HCT116 (cell line): Measurements from ENCODE around the gene NDOR1. TPM values are rescaled to one million over a fixed set of nuclear protein-coding genes. Genes with fewer than 3 reads are reported as not detected.

Experiments
- ATAC-seq: fragments of 200-7000 bp; cut with Tn5 transposase; 2 replicates; pipeline ENCODE4 v1.9.1; 2020; ENCODE audit warnings: mild to moderate bottlenecking, moderate library complexity
- BruUV-seq: library from RNA; stranded (reverse); fragments of 400-500 nt; replicated peaks from 2 replicates; lab custom pipeline; 2021; lab: Mats Ljungman, UMichigan
- CTCF ChIA-PET: fragments of 300-600 bp; sonication (Branson Sonifier 250); formaldehyde crosslinking; loops from one replicate; lab custom pipeline; 2021; ENCODE audit warnings: antibody characterized with exemption; lab: Charles Lee
- POLR2A ChIA-PET: fragments of 300-600, 350-600 bp; sonication (Branson Sonifier 250); formaldehyde crosslinking; loops from one replicate; lab custom pipeline; 2021; ENCODE audit warnings: antibody characterized with exemption; lab: Charles Lee
- RAD21 ChIA-PET, 2 experiments: fragments of 300-600 bp; sonication (Branson Sonifier 250); formaldehyde crosslinking; loops; one replicate each; lab custom pipeline; 2023; ENCODE audit warnings: low total read pairs in 2 of 2; ENCODE audit not compliant: uncharacterized antibody in 2 of 2, unreplicated experiment in 2 of 2, low non-redundant PET in 1 of 2; lab: Charles Lee
- DNase-seq: peaks from one replicate; pipeline ENCODE4 v3.0.0-alpha.2; 2010; ENCODE audit warnings: low read depth, low spot score
- H2AFZ ChIP-seq: fragments of 200-600 bp; shearing (Covaris generic), sonication (generic); 2 replicates; pipeline ENCODE4 v1.6.1; 2017; ENCODE audit warnings: low read depth, mixed run types, mixed read lengths, antibody characterized with exemption, low read length; ENCODE audit not compliant: poor library complexity, severe bottlenecking
- H3K27ac ChIP-seq: 2 replicates; pipeline ENCODE4 v1.5.1; 2012; ENCODE audit warnings: low read depth, low read length
- H3K27me3 ChIP-seq: fragments of 200-600 bp; sonication (generic); 2 replicates; pipeline ENCODE4 v1.6.1; 2016; ENCODE audit warnings: mixed run types, low read length, mixed read lengths; ENCODE audit not compliant: insufficient read depth
- H3K36me3 ChIP-seq, 2 experiments: fragments of 200-500 bp in 1 of 2; fragments of 200-600 bp in 1 of 2; sonication (Bioruptor generic) in 1 of 2; sonication (generic) in 1 of 2; 2 replicates each; pipeline versions ENCODE4 v1.5.1 to v1.6.1; 2014 to 2016; ENCODE audit warnings: low read length in 2 of 2, inconsistent platforms in 1 of 2, mixed read lengths in 1 of 2, mixed run types in 1 of 2; ENCODE audit not compliant: insufficient read depth in 2 of 2, control insufficient read depth in 1 of 2
- H3K4me1 ChIP-seq, 2 experiments: fragments of 200-600 bp in 1 of 2; sonication (generic) in 1 of 2; 2 replicates each; pipeline versions ENCODE4 v1.5.1 to v1.6.1; 2012 to 2017; ENCODE audit warnings: low read length in 2 of 2, inconsistent platforms in 1 of 2, mild to moderate bottlenecking in 1 of 2, mixed read lengths in 1 of 2, mixed run types in 1 of 2, moderate library complexity in 1 of 2; ENCODE audit not compliant: insufficient read depth in 2 of 2, control insufficient read depth in 1 of 2
- H3K4me2 ChIP-seq: fragments of 200-600 bp; sonication (generic); 2 replicates; pipeline ENCODE4 v1.6.1; 2017; ENCODE audit warnings: mixed run types, low read length, mixed read lengths
- H3K4me3 ChIP-seq, 2 experiments: fragments of 200-600 bp in 1 of 2; sonication (generic) in 1 of 2; replicated peaks in 1 of 2; 2 replicates each; pipeline ENCODE4 v1.5.1; 2011 to 2016; ENCODE audit warnings: low read length in 2 of 2, control low read depth in 1 of 2, low read depth in 1 of 2, mild to moderate bottlenecking in 1 of 2, mixed read lengths in 1 of 2, mixed run types in 1 of 2
- H3K79me2 ChIP-seq: fragments of 200-600 bp; sonication (generic); 2 replicates; pipeline ENCODE4 v1.6.1; 2017; ENCODE audit warnings: mild to moderate bottlenecking, mixed run types, low read length, moderate library complexity, mixed read lengths; ENCODE audit not compliant: insufficient read depth
- H3K9ac ChIP-seq: fragments of 200-600 bp; sonication (generic); 2 replicates; pipeline ENCODE4 v1.6.1; 2016; ENCODE audit warnings: low read length, mixed read lengths
- H3K9me2 ChIP-seq: fragments of 200-600 bp; sonication (generic), shearing (Covaris generic); 2 replicates; pipeline ENCODE4 v1.6.1; 2017; ENCODE audit warnings: mixed run types, mild to moderate bottlenecking, moderate library complexity; ENCODE audit not compliant: insufficient read depth
- H3K9me3 ChIP-seq, 2 experiments: fragments of 200-500 bp in 1 of 2; fragments of 200-600 bp in 1 of 2; sonication (Bioruptor generic) in 1 of 2; sonication (generic) in 1 of 2; 2 replicates each; pipeline ENCODE4 v1.6.1; 2014 to 2017; ENCODE audit warnings: low read length in 2 of 2, mixed read lengths in 2 of 2, inconsistent platforms in 1 of 2, low read depth in 1 of 2, mild to moderate bottlenecking in 1 of 2, mixed run types in 1 of 2, moderate library complexity in 1 of 2; ENCODE audit not compliant: control insufficient read depth in 1 of 2, insufficient read depth in 1 of 2
- H4K20me1 ChIP-seq: fragments of 200-600 bp; sonication (generic), shearing (Covaris generic); 2 replicates; pipeline ENCODE4 v1.6.1; 2017; ENCODE audit warnings: mixed run types, mild to moderate bottlenecking, moderate library complexity; ENCODE audit not compliant: insufficient read depth
- CEBPB ChIP-seq: IDR thresholded peaks from 2 replicates; pipeline ENCODE4 v1.6.1; 2012; ENCODE audit warnings: low read depth
- CTCF ChIP-seq, 3 experiments: fragments of 200-600 bp in 1 of 3; sonication (generic) in 1 of 3; IDR thresholded peaks in 2 of 3; conservative IDR thresholded peaks in 1 of 3; 2 replicates each; pipeline ENCODE4 v1.5.1; 2012 to 2017; ENCODE audit warnings: low read depth in 2 of 3, low read length in 2 of 3, antibody characterized with exemption in 1 of 3, borderline replicate concordance in 1 of 3, control low read depth in 1 of 3, mild to moderate bottlenecking in 1 of 3, mixed read lengths in 1 of 3, mixed run types in 1 of 3, moderate library complexity in 1 of 3; ENCODE audit not compliant: insufficient read depth in 1 of 3
- EZH2phosphoT487 ChIP-seq: fragments of 200-600 bp; IDR thresholded peaks from 2 replicates; pipeline ENCODE4 v1.6.1; 2018; ENCODE audit warnings: antibody characterized with exemption, borderline replicate concordance
- FOSL1 ChIP-seq: IDR thresholded peaks from 2 replicates; pipeline ENCODE4 v1.6.1; 2012; ENCODE audit warnings: low read depth
- JUND ChIP-seq: IDR thresholded peaks from 2 replicates; pipeline ENCODE4 v1.6.1; 2012
- POLR2AphosphoS5 ChIP-seq: IDR thresholded peaks from 2 replicates; pipeline ENCODE4 v1.6.1; 2011; ENCODE audit warnings: mild to moderate bottlenecking, low read depth, low read length, moderate library complexity
- RAD21 ChIP-seq: IDR thresholded peaks from 2 replicates; pipeline ENCODE4 v1.6.1; 2012; ENCODE audit warnings: low read depth, mild to moderate bottlenecking
- SIN3A ChIP-seq: IDR thresholded peaks from 2 replicates; pipeline ENCODE4 v1.6.1; 2012; ENCODE audit warnings: low read depth
- YY1 ChIP-seq: IDR thresholded peaks from 2 replicates; pipeline ENCODE4 v1.6.1; 2011; ENCODE audit warnings: low read length, low read depth, moderate library complexity, mild to moderate bottlenecking; ENCODE audit not compliant: insufficient replicate concordance; ENCODE audit errors: extremely low read depth
- ZFX ChIP-seq: fragments of 450-650 bp; IDR thresholded peaks from 2 replicates; pipeline ENCODE4 v1.6.1; 2017
- ZNF274 ChIP-seq: fragments of 200-500 bp; sonication (Bioruptor generic); IDR thresholded peaks from 2 replicates; pipeline ENCODE4 v1.6.1; 2014; ENCODE audit warnings: mild to moderate bottlenecking, low read depth, low read length, inconsistent platforms
- intact Hi-C: fragments of 100-400 bp; cut with micrococcal nuclease; formaldehyde crosslinking; loops from 2 replicates; pipeline ENCODE4 v1.10.0; 2022
- total RNA-seq: library from RNA; stranded (reverse); gene quantifications from one replicate; pipeline ENCODE4 v1.2.1, GENCODE V29; 2021; ENCODE audit not compliant: unreplicated experiment

Gene NDOR1
- total RNA-seq, 1 experiment from 2014 or later, result 28.4 TPM

- Histone ChIP-seq H3K27ac (peak overlapping the region; percentile 58; the same call in 1 of the 2 replicates), H4K20me1 (no peaks in the 10 kb centered on the region), H3K9me2 (no peaks in the 10 kb centered on the region), H3K9ac (peak overlapping the region; percentile 30; the same call in 1 of the 2 replicates), H3K27me3 (no peaks in the 10 kb centered on the region), H3K9me3 (no peaks in the 10 kb centered on the region), H3K4me3 (peak overlapping the region in 1 of 2 experiments; percentile 28; a peak in 1 of 4 replicates), H3K79me2 (peaks cover 15% of the 10 kb centered on the region), H2AFZ (no peak overlapping the region), H3K4me1 (peaks cover 23 to 39% of the 10 kb centered on the region in 2 experiments), H3K4me2 (peak overlapping the region; percentile 79), H3K36me3 (no peaks in the 10 kb centered on the region)
- ChIA-PET POLR2A (interaction anchor here (0.6 to 1.3 kb wide), 5 partner anchors 9 to 150 kb away, joined by 3 to 5 read pairs (median 4); partner anchors contain the start of genes MAN1B1 and RNF224), RAD21 (interaction anchor here (0.6 to 0.7 kb wide), 3 partner anchors 47 to 118 kb away, joined by 3 to 4 read pairs (median 3); no protein-coding TSS in a partner anchor), CTCF (interaction anchor here (0.5 to 2.8 kb wide), 43 partner anchors 10 to 459 kb away, joined by 3 to 43 read pairs (median 4); partner anchors contain the start of genes ANAPC2, CYSRT1, LRRC26 and MAN1B1)
- ATAC-seq, result peak; percentile 45
- BruUV-seq, result no TSS peak
- TF ChIP-seq JUND (no peak), SIN3A (no peak), CEBPB (no peak), ZFX (no peak), ZNF274 (no peak), FOSL1 (no peak), CTCF (IDR thresholded peaks at IDR 0.05 in 2 of 3, conservative IDR thresholded peaks at IDR 0.05 in 1 of 3; ENCODE audit: borderline replicate concordance in 1 of 3, insufficient read depth in 1 of 3, low read depth in 2 of 3, low read length in 2 of 3) (peak in 2 of 3 experiments; percentile 98 to 99; a peak in 4 of 6 replicates), POLR2AphosphoS5 (peak; percentile 67), RAD21 (no peak), YY1 (peak; percentile 82), EZH2phosphoT487 (no peak)
- intact Hi-C loops, result no loop called here
- no peak for DNase-seq
Measured at GRCh38 chr9:137236238-137236935, 30.9 kb downstream of the NDOR1 start.
